AG08396 (cell line): ENCODE measurements around the gene NEUROD6.

Experiments used
- DNase-seq: peaks from one replicate; pipeline ENCODE4 v3.0.0; 2012; ENCODE audit warnings: low spot score, mixed read lengths

Gene NEUROD6

DNA sequence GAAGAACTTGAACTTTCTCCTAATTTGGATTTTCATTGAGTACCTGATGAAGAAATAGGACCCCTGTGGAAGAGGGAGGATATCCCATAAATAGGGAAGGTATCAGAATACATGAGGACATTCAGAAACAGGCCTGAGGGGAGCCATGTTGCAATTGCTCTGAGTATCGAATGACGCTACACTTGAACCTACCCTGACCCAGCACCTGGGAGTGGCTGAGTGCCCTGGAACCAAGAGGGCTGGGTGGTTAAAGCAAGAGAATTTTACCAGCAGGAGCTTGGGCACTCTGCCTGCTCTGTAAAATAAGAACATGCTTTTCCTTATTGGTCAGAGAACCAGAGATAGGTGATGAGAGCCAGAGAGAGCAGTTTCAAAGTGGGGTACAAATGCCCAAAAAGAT is 7.2 kb downstream of the NEUROD6 start:
- DNase-seq, result no peak

- no peak for DNase-seq
Observed at GRCh38 chr7:31327071-31327470, 13.5 kb downstream of the NEUROD6 start.

- DNase-seq, result no peak
Observed at GRCh38 chr7:31326416-31326815, 14.1 kb downstream of the NEUROD6 start.

DNA sequence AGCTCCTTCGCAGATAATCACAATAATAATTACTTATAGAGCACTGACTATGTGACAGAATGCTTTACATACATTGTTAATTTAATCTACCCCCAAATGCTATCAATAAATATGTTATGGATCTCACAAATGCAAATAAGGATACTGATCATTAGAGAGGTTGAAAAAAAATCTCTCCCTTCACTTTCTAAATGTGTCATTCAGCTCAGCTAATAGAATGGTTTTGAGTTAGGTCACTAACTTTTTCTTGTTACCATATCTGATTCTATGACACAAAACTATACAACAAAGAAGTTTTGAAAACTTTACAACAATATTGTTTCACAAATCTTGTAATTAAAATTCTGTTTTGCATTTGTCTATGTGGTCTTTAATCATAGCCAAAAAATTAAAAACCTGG is 17.4 kb downstream of the NEUROD6 start:
- no peak for DNase-seq

- no peak for DNase-seq
Observed at GRCh38 chr7:31320675-31321074, 19.9 kb downstream of the NEUROD6 start.

DNA sequence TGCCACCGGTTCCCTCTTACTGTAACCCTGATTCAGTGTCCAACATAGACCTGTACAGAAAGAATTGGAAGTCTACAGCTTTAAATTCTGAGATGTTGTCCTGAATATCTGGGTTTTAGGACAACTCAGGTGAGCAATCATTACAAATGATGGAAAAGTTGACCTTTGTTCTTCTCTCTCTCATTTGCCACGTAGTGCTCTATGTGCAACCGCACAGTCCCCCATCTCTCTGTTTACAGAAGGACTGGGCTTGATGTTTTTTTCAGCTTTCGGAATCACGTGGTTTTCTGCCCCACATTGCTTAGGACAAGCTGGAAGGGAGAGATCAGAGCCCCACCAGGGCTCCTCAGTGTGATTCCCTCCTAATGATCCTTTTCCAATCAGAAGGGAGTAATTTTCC is 22.2 kb downstream of the NEUROD6 start:
- no peak for DNase-seq

GRCh38 chr7:31316876-31317275 is 23.6 kb downstream of the NEUROD6 start:
- no peak for DNase-seq

GRCh38 chr7:31315758-31316157 is 24.8 kb downstream of the NEUROD6 start:
- DNase-seq, result no peak

GRCh38 chr7:31314781-31315180 is 25.7 kb downstream of the NEUROD6 start:
- no peak for DNase-seq

DNA sequence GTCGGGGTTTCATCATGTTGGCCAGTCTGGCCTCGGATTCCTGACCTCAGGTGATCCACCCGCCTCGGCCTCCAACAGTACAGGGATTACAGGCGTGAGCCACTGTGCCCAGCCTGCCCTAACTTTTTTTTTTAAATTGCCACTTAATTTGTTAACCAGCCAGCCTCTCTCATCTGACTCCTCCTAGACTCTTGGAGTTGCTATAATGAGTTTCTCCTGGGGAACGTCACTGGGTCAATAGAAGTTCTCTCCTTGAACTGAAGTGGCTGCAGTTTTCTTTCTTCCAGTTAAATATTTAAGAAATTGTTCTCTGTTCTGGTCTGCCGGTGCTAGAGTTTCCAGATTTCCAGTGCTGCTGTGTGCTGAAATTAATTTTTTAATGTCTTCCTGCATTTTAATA is 27.6 kb downstream of the NEUROD6 start:
- no peak for DNase-seq

- no peak for DNase-seq
Observed at GRCh38 chr7:31311552-31311951, 29.0 kb downstream of the NEUROD6 start.

DNA sequence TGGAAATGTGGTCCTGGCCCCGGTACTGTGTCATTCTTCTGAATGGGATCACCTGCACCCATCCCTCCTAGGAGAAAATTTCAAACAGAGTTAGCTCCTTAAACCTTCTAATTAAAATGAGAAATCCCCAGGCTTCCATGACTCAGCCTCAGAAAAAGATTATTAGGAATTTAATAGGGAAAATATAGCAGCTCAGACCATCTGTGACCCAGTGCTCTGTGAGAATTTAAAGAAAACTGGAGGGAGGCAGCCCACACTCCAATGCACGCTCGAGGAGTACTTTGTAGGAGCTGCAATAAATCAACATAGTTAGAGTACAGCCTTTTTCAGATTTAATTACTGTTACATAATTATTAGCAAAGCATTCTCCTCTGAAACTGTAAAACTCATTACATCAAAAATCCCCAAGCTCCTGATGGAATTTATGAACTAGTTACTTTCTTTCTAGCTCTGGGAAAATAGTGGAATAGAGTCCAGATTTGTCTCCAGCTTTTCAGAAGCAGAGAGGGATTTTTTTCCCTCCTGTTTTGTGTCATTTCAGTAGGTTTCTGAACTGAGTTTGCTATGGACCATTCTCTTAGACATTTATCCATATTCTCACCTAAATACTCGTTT is 30.1 kb downstream of the NEUROD6 start:
- DNase-seq, result no peak

DNA sequence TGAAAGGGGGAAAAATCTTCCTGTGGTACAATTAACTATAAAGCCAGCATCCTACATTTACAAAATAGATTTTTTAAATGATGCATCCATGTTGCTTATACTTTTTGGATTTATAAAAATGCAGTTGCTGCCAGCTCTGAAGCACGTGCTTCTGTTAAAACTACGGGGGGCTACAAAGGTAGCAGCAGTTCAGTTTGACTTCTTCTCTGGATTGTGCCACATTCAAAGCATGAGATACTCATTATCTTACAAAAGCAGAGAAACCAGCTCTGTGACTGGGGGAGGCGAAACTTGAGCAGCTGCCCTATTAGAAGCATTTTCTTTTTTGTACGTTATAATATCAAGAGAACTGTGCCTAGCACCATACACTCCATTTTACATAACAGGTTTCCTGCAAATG is 31.1 kb downstream of the NEUROD6 start:
- DNase-seq, result no peak

GRCh38 chr7:31308652-31309051 is 31.9 kb downstream of the NEUROD6 start:
- no peak for DNase-seq

DNA sequence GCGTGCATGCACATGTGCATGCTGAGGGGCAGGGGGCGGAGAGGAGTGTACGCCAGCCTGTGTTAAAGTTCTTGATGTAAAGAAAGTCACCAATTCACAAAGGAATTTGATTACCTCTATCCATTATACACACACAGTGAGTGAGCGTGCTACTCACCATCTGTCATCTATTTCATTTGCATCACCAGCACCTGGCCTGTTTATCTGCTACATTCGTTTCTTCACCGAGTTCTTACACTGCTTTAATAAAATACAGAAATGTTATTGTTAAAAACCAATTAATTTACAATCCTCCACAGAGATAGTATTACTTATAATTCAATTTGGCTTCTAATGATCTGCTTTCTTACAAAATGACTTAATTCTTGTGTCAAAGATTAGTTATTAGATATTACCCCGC is 32.6 kb downstream of the NEUROD6 start:
- no peak for DNase-seq

GRCh38 chr7:31305260-31305659 is 35.3 kb downstream of the NEUROD6 start:
- no peak for DNase-seq

- no peak for DNase-seq
Observed at GRCh38 chr7:31304446-31304845, 36.1 kb downstream of the NEUROD6 start.

GRCh38 chr7:31302356-31302755 is 38.2 kb downstream of the NEUROD6 start:
- no peak for DNase-seq

DNA sequence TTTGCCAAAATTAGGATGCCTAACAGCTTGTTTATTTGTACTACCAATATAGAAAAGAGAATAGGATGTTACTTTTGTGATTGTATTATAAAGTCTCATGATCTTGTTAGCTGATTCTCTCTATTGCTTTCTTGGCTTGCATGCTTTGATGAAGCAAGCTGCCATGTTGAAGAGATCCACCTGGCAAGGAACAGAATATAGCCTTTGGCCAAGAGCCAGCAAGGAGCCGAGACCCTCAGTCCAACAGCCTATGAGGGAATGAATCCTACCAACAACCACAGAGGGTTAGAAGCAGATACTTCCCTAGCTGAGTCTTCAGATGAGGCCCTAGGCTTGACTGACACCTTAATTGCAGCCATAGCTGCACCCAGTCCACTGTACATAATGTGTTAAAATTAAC is 41.2 kb downstream of the NEUROD6 start:
- DNase-seq, result no peak

DNA sequence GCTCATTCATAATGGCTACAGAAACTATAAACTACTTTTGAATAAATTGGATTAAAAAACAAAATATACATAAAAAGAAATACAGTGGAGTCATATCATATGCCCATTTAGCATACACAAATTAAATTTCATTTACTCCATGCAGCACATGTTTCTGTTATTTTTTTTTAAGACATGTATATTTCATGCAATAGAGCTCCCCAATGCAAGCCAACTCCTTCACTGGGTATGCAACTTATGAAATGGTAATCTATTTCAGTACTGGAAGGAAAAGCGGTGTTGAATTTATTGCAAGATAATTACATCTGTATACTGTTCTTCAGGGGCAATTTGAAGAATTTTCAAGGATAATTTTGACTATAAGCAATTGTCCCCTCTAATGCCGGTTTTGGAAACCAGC is 49.9 kb downstream of the NEUROD6 start:
- DNase-seq, result no peak
